Measurements from ENCODE around the gene KIF20A.

GRCh38 chr5:138177941-138178515 lies 884 bp upstream of the KIF20A start:
- TF ChIP-seq CTCF (IDR thresholded peaks at IDR 0.05) (no peak), EZH2 (IDR thresholded peaks at IDR 0.05; ENCODE audit: borderline replicate concordance, insufficient read depth, low read depth, low read length, poor library complexity, severe bottlenecking) (no peak)

Measured in B cell (primary cell).